ENCODE results near the gene PLD1.
"Not testable (repeated sequence)": the region's sequence is repeated elsewhere in the genome, so short reads cannot be mapped to it uniquely, and the experiment has no call there.

The PLD1 gene

DNA sequence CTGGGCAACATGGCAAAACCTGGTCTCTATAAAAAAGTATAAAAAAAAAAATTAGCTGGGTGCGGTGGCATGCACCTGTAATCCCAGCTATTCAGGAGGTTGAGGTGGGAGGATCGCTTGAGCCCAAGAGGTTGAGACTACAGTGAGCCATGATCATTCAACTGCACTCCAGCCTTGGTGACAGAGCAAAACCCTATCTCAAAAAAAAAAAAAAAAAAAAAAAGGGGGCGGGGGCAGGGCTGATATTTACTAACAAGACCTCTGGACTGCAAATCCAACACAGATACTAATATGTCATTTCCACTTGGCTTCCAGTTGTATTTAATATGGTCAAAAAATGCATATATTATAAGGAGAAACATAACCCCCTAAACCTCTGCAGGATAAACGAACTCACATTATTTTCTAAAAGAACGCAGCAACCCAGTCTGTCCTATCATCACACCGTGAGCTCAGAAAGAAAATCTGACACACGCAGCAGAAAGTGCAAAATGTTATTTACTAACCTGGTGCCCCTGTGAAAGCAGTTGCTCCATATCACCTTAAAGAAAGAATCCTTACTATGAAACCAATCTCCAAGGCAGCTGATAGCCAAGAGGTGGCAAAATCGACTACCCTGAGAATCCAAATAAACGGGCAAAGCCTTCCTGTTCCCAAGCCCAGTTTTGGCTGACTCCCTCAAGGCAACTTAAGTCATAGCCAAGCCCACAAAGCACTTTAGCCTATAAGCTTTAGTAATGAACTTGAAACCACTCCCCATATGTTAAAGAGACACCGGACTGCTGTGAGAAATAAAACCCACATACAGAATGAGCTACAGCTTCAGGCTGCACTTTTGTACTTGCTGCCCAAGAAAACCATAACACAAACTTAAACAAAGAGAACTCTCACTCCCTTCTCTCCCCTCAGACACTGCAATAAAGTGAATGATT, 39.3 kb downstream of the PLD1 start:
- DNase-seq, result peak; percentile 75

DNA sequence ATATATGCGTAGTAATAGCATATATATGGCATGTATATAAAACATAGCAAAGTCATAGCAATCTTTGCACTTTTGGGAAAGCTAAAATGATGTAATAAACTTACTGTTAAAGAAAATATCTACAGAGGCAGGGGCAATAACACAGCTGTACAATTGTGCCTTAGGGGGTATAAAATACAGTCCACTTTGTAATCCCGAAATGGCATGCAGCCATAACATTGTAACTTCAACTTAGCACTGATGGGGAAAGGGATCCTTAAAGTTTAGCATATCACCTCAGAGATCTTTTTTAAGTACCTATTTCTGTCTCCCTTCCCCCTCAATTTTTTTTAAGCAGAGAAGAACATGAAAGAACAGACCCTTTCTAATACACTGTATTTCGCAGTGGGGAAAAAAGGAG, 40.8 kb downstream of the PLD1 start:
- no peak for DNase-seq

DNA sequence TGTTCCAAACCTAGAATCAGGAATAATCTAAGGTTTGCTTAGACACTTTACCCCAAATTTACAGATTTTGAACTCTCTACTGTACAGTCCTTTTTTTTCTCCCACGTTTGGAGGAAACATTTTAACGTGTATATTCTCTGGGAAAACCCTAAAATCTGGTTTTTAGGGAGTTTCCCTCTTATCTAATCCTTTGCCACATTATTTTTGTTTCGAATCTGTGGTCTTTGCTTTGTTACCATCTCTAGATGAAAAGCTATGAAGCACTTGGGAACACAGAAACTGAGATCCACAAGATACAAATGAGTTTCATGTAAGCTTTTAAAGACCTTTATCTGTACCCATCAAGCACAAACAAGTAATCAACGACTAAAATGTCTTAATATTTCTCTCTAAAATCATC, 41.3 kb downstream of the PLD1 start:
- no peak for DNase-seq

DNA sequence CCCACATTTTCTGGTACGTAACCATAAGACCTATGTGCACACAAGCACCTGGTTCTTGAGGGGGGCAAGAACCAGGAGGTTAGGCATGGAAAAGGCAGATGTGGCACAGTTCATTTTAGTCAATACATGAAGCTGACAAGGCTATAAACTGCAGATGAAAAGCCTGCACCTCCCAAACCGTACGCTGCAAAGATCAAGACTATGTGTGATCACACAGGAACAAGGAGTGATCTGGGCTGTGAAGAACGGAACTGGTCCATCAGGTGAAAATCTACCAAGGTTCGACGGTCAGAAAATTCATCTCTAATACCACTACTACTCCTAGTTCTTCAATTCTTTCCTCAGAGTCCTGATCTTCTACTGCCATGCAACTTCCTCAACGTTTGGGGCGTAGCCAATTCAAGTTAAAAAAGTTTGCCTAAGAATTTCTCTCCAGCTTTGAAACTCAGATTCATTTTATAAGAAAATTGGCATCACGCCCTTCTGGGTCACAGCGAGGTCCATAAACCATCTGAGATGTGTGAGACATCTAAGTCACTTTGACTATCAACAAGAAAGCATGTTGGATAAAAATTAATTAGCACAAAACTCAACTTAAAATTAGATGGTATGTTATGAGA, 41.9 kb downstream of the PLD1 start:
- peak; percentile 49 for DNase-seq

DNA sequence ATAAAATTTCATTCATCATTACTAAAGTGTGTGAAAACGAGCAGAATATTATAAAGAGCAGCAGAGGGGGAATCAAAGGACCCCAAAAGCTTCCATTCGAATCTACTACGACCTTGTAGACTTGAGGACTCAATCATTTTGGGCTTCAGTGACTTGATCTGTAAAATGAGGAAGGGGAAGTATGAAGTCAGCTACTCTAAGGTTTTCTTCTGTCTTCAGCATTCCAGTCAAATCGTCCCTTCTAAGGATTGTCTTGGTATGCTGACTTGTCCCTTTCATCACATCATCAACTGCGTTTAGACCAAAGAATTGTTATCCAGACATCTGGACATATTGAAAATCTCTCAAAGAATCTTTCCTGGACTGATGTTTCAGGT, 44.8 kb downstream of the PLD1 start:
- peak; percentile 14 for DNase-seq

DNA sequence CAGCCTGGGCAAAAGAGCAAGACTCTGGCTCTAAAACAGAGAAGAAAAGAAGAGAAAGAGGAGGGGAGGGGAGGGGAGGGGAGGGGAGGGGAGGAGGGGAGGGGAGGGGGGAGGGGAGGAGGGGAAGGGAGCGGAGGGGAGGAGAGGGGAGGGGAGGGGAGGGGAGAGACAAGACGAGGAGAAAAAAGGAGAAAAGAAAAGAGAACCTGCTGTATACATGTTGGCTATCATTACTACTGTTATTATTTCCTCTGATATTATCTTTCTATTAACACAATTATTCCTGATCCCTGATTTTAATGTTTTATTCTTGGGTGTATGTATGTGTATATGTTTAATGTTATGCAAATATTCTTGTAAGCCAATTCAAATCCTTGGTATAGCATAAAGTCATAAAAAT, 46.9 kb downstream of the PLD1 start:
- DNase-seq, result no peak

DNA sequence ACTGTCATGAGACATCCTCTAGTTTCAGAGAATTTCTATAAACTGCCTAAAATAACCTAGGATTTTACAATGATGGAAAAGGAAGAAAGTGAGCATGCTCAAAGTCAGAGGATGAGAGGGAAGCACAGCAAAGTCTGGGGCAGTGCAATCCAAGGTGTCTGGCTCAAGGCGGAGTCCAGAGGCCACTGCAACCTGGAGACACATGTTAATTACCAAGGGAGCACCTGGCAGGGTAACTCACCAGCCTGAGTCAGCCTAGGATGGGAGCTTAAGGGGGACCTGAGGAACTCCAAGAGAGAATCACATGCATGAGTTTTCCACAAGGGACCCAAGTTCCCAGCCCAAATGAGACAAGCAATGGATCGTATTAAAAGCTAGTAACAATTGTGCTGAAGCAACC, 49.8 kb downstream of the PLD1 start:
- DNase-seq, result no peak

DNA sequence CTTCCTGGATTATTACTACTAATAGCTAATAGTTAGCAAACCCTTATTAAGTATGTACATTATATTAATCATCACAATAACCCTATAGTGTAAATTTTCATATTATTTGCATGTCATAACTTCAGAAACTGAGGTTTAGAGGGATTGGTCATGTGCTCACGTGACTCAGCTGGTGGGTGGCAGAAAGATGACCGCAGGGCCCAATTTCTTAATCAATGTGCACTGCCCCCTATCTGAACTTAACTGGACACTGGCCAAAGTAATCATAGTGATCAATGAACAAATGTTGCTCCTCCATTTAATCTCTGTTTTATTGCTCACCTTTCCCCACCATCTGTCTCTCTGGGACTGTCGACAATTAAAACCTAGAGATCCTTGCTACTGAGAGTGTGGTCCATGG, 52.2 kb downstream of the PLD1 start:
- DNase-seq, result peak; percentile 65

DNA sequence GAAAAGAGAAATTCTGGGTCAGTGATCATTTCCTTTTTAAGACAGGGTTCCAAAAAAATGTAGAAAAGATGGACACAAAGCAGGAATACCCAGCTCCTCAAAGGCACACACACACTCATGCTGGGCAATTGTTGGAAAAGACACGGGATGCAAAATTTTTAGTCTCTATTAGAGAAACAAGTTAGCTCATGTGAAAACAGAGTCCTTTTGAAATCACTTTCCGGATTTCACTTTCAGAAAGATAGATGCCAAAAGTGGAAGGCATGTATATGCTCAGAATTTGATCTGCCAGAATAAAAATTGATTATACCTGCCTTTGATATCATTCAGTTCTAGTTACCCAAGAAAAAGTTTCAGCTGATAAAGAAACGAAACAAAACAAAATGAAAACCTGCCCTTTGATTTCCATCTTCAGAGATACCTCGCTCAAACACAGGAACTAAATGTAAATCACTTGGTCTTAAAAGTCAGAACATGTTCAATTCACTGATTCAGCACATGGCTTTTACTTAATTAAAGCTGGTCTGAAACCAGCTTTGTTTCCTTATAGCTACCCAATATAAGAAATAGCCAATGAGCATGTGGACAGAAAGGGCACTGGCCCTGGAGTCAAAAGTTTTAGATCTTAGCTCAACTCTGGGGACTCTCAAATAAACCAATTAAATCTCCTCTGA, 52.8 kb downstream of the PLD1 start:
- DNase-seq, result no peak

DNA sequence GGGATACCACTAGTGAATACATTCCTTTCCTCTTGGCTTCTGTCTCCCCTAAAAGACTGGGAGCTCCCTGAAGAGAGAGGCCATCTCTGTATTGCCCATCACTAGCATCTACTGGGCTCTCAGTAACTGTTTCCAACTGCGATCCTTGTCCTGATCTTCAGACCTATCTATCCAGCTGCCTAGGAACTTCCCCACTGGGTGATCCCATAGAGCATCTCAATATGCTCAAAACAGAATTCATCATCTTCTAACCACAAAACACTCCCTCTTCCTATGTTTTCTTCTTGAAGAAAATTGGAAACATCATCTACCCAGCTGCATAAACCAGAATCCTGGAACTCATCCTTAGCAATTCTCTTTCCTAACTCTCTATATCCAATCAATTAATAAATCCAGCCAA, 54.6 kb downstream of the PLD1 start:
- DNase-seq, result no peak

DNA sequence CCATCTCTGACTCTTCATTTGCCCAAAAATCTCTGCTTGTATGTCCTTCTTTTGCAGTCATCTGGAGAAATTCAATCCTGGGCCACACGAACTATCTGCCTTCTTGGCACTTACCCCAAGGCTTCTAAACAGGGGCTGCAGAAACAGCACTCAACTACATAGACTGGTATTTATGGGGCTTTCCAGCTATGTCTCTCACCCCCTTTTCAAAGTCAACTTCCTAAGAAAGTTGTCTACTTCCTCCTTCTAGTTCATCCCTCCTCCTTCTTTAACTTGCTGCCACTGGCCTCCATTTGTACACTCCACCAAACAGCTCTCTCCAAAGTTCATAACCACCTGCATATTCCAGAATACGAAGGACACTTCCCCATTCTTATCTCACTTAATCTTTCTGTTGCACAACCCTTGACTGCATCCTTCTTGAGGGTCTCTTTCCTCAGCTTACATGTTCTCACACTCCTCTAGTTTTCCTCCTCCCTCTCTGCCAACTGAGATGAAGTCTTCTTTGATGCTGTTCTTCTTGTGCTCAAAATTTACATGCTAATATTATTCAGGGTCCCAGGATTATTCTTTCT, 55.2 kb downstream of the PLD1 start:
- peak; percentile 42 for DNase-seq

DNA sequence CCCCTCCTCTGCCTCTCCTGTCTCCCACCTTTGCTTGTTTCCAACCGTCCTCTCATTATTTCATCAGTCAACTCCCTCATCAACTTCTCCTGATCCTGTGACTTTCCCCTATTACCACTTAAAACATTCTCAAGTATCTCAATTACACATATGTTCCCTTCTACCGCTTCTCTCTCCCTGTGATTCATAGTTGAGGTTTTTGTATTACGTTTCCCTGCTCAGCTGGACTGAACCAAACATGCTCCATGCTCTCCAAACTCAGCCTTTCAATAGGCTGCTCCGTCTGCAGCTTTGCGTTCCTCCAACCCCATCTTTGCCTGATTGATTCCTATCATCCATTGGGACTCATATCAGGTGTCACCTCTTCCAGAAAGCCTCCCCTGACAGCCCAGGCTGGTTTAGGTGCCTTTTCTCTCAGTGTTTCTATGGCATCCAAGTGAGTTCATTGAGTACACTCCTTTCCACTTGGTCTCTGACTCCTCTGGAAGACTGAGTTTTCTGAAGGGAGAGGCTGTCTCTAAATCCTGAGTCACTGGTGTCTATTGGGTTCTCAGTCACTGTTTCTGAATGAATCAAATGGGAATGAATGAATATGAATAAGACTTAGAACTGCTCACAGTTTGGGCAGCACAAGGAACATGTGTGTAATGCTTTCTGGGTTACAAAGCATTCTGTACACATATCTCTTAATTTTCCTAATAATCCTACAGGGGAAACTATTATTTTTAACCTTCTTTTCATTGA, 56.4 kb downstream of the PLD1 start:
- peak; percentile 13 for DNase-seq

DNA sequence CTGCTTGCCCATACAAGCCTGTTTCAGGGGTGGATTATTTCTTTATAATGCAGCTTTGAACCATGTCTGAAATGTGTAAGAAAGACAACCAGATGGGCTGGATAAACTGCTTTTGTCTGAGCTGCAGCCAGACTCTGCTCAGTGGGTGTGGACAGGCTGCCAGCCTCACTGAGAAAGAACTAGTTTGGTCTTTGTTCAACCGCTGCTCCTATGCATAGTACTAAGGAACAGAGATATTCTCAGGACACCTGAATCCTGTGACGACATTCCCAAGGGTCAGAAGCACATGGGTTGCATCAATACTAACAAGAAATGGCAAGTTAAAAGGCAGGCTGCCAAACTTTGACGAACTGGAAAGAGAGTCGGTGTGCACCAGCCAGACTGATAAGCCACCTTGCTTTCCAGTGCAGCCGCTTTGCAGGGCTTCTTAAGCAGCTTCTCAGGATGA, 57.2 kb downstream of the PLD1 start:
- no peak for DNase-seq

DNA sequence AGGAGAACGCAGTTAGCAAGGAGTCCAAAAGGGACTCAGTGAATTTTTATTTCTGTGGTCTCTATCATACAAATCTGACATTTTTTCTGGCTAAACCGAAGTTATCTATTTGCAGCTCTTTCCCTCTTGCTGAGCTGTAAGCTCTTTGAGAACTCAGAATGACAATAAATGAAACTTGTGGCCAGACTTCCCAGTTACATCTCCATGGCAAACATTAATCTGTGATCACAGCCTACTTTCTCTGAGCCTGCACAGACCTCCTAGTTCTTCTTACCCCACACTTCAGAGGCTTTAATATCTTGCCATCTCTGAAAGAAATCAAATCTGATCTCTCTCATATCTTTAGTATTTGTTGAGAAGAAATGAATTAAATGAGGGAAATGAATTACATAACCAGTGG, 58.0 kb downstream of the PLD1 start:
- peak; percentile 7 for DNase-seq

DNA sequence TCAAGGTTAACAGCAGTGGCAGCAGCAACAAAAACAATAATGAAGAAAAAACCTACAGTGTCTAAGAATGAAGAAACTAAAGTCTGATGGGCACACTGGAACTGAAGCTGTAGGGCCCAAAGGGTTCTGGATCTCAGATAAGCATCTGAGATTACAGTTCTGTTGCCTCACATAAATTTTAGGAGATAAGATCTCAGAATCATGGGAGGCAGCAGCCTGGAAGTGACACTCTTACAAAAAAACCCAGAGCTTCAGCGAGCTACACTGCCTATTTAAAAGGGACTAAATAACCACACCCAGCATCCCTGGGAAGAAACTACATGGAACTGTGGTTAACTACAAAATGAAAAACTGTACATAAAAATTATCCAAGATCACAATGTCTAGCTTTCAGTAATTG, 61.2 kb downstream of the PLD1 start:
- no peak for DNase-seq

DNA sequence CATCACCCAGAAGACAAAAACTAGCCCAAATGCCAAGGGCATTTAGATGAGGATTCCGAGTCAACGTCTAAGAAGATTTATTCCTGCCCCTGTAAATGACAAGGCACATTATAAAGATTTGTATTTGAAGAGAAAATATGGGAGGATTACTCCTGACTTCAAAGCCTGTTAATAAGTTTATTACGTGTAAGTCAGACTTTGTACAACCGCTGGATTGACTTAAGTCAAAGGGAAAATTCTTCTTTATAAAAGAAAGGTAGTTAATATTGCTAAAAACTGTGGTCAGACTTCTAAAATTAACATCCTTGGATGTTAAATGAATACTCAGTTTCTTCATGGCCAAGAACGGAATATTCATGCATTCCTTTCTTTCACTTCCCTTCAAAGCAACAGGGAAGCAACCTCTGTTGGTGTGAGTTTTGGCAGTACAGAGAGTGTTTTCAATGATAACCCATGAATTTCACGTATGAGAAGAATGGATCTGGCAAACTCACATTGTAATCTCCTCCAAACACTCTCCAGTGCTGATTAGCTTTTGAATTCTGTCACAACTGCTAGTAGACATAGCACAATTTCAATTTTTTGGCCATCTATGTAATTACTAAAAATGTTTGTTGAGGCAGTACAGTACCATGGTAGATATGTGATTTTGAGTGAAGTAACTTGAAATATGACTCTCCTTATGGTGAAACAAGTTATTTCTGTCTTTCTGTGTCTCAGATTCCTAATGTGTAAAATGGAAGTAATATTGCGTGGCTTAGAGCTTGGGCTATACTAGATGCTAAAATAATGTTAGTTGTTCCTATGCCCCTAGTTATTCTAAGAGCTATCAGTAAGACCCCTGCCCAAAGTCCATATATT, 62.0 kb downstream of the PLD1 start:
- DNase-seq, result peak; percentile 36

DNA sequence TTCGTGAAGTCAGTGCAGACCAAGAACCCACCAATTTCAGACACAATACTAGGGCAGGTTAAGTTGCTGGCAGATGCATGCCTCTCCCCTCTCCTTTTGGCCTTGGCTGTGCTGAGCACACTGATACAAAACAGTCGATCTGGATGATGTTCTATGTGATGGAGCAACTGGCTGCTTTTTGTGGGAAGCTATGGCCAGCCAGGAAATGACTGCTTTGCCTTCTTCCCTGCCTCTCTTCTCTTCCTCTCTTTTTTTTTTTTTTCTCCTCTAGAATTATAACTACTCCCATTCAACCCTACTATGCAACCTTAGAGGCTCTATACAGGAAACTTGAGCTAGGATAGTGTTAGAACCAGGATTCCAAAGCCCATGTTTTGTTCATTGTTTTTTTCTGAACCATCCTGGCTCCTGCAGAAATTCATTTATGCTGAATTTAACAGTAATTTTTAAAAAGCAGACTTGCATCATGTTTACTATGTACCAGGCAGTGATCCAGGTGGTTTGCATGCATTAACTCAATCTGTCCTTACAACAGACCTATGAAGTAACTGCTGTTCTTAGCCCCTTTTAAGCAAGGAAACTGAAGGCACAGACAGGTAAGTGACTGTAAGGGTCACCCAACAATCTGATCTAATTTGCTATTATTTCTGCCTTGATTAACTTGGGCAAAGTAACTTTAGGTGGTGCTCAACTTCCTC, 62.9 kb downstream of the PLD1 start:
- DNase-seq, result no peak

DNA sequence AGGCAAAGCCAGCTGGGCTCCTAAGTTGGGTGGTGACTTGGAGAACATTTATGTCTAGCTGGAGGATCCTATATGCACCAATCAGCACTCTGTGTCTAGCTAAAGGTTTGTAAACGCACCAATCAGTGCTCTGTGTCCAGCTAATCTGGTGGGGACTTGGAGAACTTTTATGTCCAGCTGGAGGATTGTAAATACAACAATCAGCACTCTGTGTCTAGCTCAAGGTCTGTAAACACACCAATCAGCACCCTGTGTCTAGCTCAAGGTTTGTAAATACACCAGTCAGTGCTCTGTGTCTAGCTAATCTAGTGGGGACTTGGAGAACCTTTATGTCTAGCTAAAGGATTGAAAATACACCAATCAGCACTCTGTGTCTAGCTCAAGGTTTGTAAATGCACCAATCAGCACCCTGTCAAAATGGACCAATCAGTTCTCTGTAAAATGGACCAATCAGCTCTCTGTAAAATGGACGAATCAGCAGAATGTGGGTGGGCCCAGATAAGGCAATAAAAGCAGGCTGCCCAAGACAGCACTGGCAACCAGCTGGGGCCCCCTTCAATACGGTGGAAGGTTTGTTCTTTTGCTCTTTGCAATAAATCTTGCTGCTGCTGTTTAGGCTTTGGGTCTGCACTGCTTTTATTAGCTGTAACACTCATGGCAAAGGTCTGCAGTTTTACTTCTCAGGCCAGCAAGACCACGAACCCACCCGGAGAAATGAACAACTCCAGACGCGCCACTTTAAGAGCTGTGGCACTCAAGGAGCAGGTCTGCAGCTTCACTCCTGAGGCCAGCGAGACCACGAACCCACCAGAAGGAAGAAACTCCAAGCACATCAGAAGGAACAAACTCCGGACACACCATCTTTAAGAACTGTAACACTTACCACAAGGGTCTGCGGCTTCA, 63.7 kb downstream of the PLD1 start:
- not testable (repeated sequence) for DNase-seq

DNA sequence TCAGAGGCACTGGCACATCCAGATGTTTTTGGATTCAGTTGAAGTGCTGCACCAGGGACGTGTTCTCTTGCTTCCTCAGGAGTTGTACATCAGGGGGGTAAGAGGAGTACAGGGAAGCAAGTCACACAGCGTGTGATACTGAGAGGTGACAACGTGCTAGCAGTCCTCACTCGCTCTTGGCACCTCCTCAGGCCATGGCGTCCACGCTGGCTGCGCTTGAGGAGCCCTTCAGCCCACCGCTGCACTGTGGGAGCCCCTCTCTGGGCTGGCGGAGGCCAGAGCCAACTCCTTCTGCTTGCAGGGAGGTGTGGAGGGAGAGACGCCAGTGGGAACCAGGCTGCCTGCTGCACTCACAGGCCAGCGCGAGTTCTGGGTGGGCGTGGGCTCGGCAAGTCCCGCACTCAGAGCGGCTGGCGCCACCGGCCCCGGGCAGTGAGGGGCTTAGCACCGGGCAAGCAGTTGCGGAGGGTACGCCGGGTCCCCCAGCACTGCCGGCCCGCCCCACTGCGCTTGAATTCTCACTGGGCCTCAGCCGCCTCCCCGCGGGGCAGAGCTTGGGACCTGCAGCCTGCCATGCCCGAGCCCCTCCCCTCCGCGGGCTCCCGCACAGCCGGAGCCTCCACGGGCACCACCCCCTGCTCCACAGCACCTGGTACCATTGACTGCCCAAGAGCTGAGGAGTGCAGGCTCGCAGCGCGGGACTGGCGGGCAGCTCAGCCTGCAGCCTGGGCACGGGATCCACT, 64.5 kb downstream of the PLD1 start:
- DNase-seq, result no peak

All from inflammatory macrophage treated with lipopolysaccharide for 4 hours (primary cell).